Measurements from ENCODE around the gene MAST4. TPM values are rescaled to one million over a fixed set of nuclear protein-coding genes. Genes with fewer than 3 reads are reported as not detected.

Gene MAST4
- total RNA-seq, 1 donor from 2014 or later: 0.99 TPM

- H3K9me3 Mint-ChIP-seq: no peaks in the 10 kb centered on the region
Observed at GRCh38 chr5:66724349-66725139, 128.4 kb downstream of the MAST4 start.

GRCh38 chr5:66727630-66728029 lies 131.4 kb downstream of the MAST4 start:
- Mint-ChIP-seq H3K4me1 (no peaks in the 10 kb centered on the region), H3K36me3 (no peaks in the 10 kb centered on the region), H3K9me3 (no peaks in the 10 kb centered on the region), H3K27me3 (ENCODE audit: insufficient read depth, low read depth) (no peaks in the 10 kb centered on the region), H3K27ac (no peak overlapping the region), H3K4me3 (no peak overlapping the region)
- Histone ChIP-seq H3K27ac (no peak overlapping the region), H2AFZ (replicated peaks) (no peak overlapping the region), H3K9me3 (ENCODE audit: low read depth) (no peaks in the 10 kb centered on the region), H3K9ac (no peak overlapping the region), H3K4me1 (no peaks in the 10 kb centered on the region), H3K36me3 (no peaks in the 10 kb centered on the region), H4K20me1 (ENCODE audit: low read depth) (no peaks in the 10 kb centered on the region), H3K4me3 (no peak overlapping the region), H3K4me2 (no peak overlapping the region), H3K79me2 (ENCODE audit: low read depth) (no peaks in the 10 kb centered on the region), H3F3A (ENCODE audit: low read depth) (no peaks in the 10 kb centered on the region), H3K27me3 (no peaks in the 10 kb centered on the region)
- TF ChIP-seq EZH2phosphoT487 (IDR thresholded peaks at IDR 0.05) (no peak), CTCF (IDR thresholded peaks at IDR 0.05) (no peak), EZH2 (IDR thresholded peaks at IDR 0.05) (no peak)
- no peak for DNase-seq (ENCODE audit: low spot score)

More at GRCh38 chr5:66724349-66725139, 128.4 kb downstream of the MAST4 start:
- TF ChIP-seq CTCF (IDR thresholded peaks at IDR 0.05) (peak; percentile 24), EZH2phosphoT487 (IDR thresholded peaks at IDR 0.05) (no peak)
- Mint-ChIP-seq H3K27ac (no peak overlapping the region), H3K4me3 (no peak overlapping the region), H3K4me1 (no peaks in the 10 kb centered on the region), H3K36me3 (no peaks in the 10 kb centered on the region), H3K27me3 (ENCODE audit: insufficient read depth, low read depth) (no peaks in the 10 kb centered on the region)
- no peaks in the 10 kb centered on the region for H4K20me1 ChIP-seq (ENCODE audit: low read depth)
- no peaks in the 10 kb centered on the region for H3K4me1 ChIP-seq
- H2AFZ ChIP-seq (replicated peaks): no peak overlapping the region
- no peaks in the 10 kb centered on the region for H3K27me3 ChIP-seq
- no peak for DNase-seq (ENCODE audit: low spot score)
- no peaks in the 10 kb centered on the region for H3K9me3 ChIP-seq (ENCODE audit: low read depth)
- no peak overlapping the region for H3K4me3 ChIP-seq
- H3K79me2 ChIP-seq (ENCODE audit: low read depth): no peaks in the 10 kb centered on the region
- no peaks in the 10 kb centered on the region for H3F3A ChIP-seq (ENCODE audit: low read depth)
- H3K9ac ChIP-seq: no peak overlapping the region
- H3K27ac ChIP-seq: no peak overlapping the region
- no peaks in the 10 kb centered on the region for H3K36me3 ChIP-seq
- H3K4me2 ChIP-seq: no peak overlapping the region

GRCh38 chr5:66728049-66728448 lies 131.9 kb downstream of the MAST4 start:
- Histone ChIP-seq H4K20me1 (ENCODE audit: low read depth) (no peaks in the 10 kb centered on the region), H3K36me3 (no peaks in the 10 kb centered on the region), H3K27ac (no peak overlapping the region), H3K79me2 (ENCODE audit: low read depth) (no peaks in the 10 kb centered on the region), H2AFZ (replicated peaks) (no peak overlapping the region), H3K9ac (no peak overlapping the region), H3K27me3 (no peaks in the 10 kb centered on the region), H3K9me3 (ENCODE audit: low read depth) (no peaks in the 10 kb centered on the region), H3F3A (ENCODE audit: low read depth) (no peaks in the 10 kb centered on the region), H3K4me3 (no peak overlapping the region), H3K4me2 (no peak overlapping the region), H3K4me1 (no peaks in the 10 kb centered on the region)
- TF ChIP-seq CTCF (IDR thresholded peaks at IDR 0.05) (no peak), EZH2 (IDR thresholded peaks at IDR 0.05) (no peak), EZH2phosphoT487 (IDR thresholded peaks at IDR 0.05) (no peak)
- DNase-seq (ENCODE audit: low spot score): no peak
- no peaks in the 10 kb centered on the region for H3K4me1 Mint-ChIP-seq
- no peak overlapping the region for H3K4me3 Mint-ChIP-seq
- peaks cover 1% of the 10 kb centered on the region for H3K27me3 Mint-ChIP-seq (ENCODE audit: insufficient read depth, low read depth)
- H3K27ac Mint-ChIP-seq: no peak overlapping the region
- H3K36me3 Mint-ChIP-seq: no peaks in the 10 kb centered on the region
- no peaks in the 10 kb centered on the region for H3K9me3 Mint-ChIP-seq

Data from neural progenitor cell (in vitro differentiated cells).